SJSA1 (cell line): Measurements from ENCODE around the gene POTEG. TPM values are rescaled to one million over a fixed set of nuclear protein-coding genes. Genes with fewer than 3 reads are reported as not detected.
"Not testable (repeated sequence)": the region's sequence is repeated elsewhere in the genome, so short reads cannot be mapped to it uniquely, and the experiment has no call there.

Experiments
- DNase-seq, 2 experiments: peaks; one replicate each; pipeline ENCODE4 v3.0.0-alpha.2; 2015 to 2020; ENCODE audit warnings: low spot score in 2 of 2, low read depth in 1 of 2
- H3K27ac ChIP-seq: fragments of 250-450 bp; sonication (Bioruptor Pico); 2 replicates; pipeline ENCODE4 v1.5.1; 2020; ENCODE audit warnings: mild to moderate bottlenecking, moderate library complexity
- H3K27me3 ChIP-seq: fragments of 250-450 bp; sonication (Bioruptor Pico); replicated peaks from 2 replicates; pipeline ENCODE4 v1.5.1; 2020; ENCODE audit warnings: mild to moderate bottlenecking, moderate library complexity
- H3K36me3 ChIP-seq: fragments of 250-450 bp; sonication (Bioruptor Pico); 2 replicates; pipeline ENCODE4 v1.5.1; 2020; ENCODE audit warnings: mild to moderate bottlenecking
- H3K4me1 ChIP-seq: fragments of 250-450 bp; sonication (Bioruptor Pico); replicated peaks from 2 replicates; pipeline ENCODE4 v1.6.1; 2021; ENCODE audit warnings: mild to moderate bottlenecking
- H3K4me3 ChIP-seq: fragments of 250-450 bp; sonication (Bioruptor Pico); 2 replicates; pipeline ENCODE4 v1.5.1; 2020; ENCODE audit warnings: mild to moderate bottlenecking
- H3K9me3 ChIP-seq: fragments of 250-450 bp; sonication (Bioruptor Pico); replicated peaks from 2 replicates; pipeline ENCODE4 v1.5.1; 2020; ENCODE audit warnings: mild to moderate bottlenecking
- total RNA-seq: library from RNA; depleted of rRNA; stranded (reverse); fragments of >200 nt; shearing (Covaris generic); gene quantifications from 2 replicates; pipeline ENCODE4 v1.2.3, GENCODE V29; 2014; rRNA removed

POTEG gene
- not detected in 2 replicates for total RNA-seq

DNA sequence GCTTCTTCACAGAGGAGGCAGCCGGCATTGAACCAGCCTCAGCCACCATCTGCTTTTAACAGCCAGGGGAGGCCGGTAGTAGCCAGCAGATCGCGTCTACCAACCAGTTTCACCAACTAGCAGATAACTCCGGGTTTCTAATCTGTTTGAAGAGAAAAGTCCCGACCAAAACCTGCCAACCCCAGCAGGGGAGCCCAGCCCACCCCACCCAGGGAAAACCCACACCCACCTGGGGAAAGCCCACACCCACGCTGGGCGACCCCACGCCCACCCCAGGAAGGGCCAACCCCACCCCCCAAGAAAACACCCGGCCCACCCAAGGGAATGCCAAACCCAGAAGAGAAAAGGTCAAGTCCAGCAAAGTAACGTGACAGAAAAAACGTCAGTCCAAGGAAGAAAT, at the start of gene POTEG:
TSS of gene POTEG (minus strand) at position 101 of the 400 bp plus-strand sequence. CDS start at position 49, 52 bp downstream.
- not testable (repeated sequence) for DNase-seq, H3K4me1 ChIP-seq, H3K9me3 ChIP-seq, H3K27me3 ChIP-seq, H3K36me3 ChIP-seq, H3K27ac ChIP-seq, H3K4me3 ChIP-seq

DNA sequence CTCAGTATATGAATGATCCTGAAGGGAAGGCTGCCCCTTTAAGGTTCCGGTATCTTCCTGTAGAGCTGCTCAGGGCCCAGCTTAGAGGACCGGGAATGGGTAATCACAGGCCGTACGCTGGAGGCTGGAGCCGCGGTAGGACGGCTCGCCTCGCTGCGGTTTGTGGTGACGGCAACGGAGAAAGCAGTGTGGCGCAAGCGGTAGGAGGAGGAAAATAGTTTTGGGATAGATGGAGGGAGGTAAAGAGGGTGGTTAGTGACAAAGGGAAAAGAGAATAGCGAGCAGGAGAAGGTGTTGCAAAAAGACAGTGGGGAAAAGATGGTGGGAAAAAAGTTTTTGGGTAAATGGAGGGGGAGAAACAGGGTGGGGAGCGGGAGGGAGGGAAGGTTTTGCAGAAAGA, 48.0 kb upstream of the POTEG start:
- not testable (repeated sequence) for H3K36me3 ChIP-seq, H3K4me1 ChIP-seq, H3K9me3 ChIP-seq, H3K27ac ChIP-seq, H3K27me3 ChIP-seq, H3K4me3 ChIP-seq, DNase-seq

DNA sequence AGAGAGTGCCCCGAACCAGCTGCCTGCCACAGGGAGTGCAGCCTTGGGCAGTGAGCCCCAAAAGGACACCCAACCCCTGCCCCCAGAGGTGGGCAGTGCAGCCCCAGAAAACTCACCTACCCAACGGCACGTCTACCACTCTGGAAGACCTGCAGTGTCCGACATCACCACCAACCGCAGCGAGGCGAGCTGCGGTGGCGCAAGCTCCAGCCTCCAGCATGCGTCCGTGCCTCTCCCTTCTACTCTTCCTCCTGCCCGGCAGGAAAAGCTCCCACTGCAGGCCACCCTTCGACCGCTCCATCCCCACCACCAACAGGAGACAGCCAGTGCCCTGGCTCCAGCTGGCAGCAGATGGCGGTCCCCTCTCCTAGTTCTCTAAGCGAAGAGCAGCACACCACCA, 47.3 kb upstream of the POTEG start:
- not testable (repeated sequence) for H3K4me1 ChIP-seq, H3K27ac ChIP-seq, H3K36me3 ChIP-seq, H3K4me3 ChIP-seq, H3K9me3 ChIP-seq, H3K27me3 ChIP-seq, DNase-seq

DNA sequence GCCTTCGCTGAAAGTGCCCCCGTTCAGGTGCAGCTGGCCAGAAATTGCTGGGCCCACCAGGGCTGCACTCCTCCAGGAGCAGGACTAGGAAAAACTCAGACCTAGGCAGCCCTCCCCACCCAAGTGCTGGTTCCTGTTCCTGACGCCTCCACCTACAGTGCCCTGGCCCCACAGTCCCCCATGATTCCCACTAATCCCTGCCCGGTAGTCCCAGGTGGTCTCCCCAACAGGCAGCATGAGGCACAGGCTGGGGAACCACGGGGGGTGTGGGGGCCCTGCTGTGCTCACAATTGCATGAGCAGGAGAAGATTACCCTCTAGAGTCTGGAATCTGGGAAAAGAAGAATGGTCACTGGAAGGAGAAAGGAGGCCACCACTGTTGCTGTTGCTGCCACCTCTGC, 46.4 kb upstream of the POTEG start:
- not testable (repeated sequence) for H3K27me3 ChIP-seq

DNA sequence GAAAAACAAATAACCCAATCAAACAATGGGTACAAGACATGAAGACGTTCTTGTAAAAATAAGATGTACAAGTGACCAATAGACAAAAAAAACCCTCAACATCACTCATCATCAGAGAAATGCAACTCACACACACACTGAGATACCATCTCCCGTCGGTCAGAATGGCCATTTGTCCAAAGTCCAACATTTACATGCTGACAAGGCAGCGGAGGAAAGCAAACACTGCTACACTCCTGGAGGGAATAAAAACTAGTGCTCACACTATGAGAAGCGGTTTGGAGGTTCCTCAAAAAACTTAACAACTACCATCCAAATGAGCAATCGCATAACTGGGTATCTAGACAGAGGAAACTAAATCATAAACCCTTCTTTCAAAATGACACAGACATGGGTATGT, 11.6 kb upstream of the POTEG start:
- not testable (repeated sequence) for H3K27ac ChIP-seq, H3K4me1 ChIP-seq, H3K9me3 ChIP-seq, H3K27me3 ChIP-seq, DNase-seq, H3K4me3 ChIP-seq, H3K36me3 ChIP-seq

More for the DNA sequence above, 46.4 kb upstream of the POTEG start:
- H3K27ac ChIP-seq, H3K4me1 ChIP-seq, H3K4me3 ChIP-seq, DNase-seq, H3K36me3 ChIP-seq, H3K9me3 ChIP-seq: not testable (repeated sequence)

DNA sequence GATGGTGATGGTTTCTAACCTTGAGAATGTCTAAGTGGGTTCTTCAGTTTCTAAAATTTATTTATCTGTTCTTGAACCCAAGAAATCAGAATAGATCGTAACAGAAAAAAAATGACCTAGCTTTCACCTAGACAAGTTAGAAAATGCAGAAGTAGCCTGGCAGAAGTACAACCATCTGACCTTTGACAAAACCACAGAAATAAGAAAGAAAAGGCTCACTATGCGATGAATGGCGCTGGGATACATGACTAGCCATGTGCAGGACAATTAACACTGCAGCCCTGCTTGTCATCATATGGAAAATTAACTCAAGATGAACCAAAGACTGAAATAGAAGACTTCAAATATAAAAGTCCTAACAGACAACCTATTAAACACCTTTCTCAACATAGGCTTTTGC, 5.7 kb upstream of the POTEG start:
- not testable (repeated sequence) for H3K27ac ChIP-seq, H3K4me3 ChIP-seq, H3K9me3 ChIP-seq, H3K36me3 ChIP-seq, H3K27me3 ChIP-seq, H3K4me1 ChIP-seq, DNase-seq

DNA sequence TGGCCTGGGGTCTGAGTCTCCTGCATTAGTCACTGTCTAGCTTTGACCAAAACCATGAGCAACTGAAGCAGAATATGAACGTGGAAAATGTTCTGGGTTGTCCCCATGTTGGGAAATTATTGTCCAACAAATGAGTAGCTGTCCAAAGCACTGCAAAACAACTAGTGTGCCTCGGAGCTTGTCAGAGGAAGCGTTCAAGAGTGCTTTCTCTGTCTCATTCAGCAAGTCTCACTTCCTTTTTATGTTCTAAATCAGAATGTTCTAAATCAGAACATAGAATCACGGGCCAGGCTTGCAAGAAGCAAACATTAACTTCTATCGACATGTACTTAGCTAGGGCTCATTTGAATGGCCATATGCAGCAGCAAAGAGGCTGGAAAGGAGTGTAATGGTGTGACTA, 5.1 kb upstream of the POTEG start:
- H3K27me3 ChIP-seq, H3K27ac ChIP-seq, H3K36me3 ChIP-seq, DNase-seq, H3K4me1 ChIP-seq, H3K9me3 ChIP-seq, H3K4me3 ChIP-seq: not testable (repeated sequence)

DNA sequence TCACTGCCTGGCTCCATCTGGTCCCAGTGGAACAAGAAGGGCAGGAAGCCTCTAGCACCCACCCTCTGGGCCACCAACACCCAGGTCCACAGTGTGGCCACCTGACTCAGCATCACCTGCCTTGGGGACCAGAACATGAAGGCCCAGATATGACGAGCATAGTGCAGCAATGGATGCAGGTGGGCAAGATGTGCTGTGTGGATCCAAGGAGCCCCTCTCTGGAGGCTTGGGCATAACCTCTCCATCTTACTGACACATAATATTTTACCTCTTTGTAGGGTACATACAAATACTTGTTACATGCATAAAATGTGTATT, 2.9 kb upstream of the POTEG start:
- not testable (repeated sequence) for H3K27ac ChIP-seq, H3K4me3 ChIP-seq

DNA sequence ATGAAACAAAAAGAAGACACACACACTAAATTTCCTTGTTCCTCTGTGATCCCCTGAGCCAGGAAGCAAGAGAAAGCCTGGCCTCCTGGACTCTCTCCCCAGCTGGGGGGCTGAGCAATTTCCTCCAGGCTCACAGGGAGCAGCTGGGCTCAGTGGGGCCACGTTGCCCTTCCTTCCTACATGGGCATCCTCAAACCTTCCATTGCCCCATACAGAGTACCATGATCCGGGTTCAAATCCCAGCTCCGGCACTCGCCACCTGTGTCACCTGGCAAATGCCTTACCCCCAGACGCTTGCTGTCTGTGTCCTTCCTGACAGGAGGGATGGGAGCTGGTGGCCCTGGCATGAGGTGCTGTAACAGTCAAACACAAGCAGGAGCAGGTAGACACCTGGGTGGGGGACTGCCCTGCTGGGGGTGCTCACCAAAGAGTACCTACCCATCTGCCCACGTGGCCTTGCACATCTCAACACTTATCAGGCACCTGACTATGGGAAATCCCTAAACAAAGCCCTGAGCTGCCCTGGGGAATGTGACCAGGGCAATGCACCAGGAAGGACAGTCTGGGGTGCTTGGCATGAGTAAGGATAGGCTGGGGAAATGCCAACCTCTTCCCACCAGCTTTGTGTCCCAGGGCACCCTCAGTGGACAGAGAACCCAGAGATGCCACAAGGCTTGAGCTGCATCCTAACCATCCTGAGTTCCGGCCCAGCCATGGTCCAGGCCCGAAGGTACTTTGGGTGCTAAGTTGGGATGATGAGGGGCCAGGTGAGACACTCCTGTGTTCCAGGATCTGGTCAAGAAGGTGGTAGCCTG, 2.4 kb upstream of the POTEG start:
- DNase-seq, H3K9me3 ChIP-seq, H3K27ac ChIP-seq, H3K36me3 ChIP-seq, H3K4me1 ChIP-seq, H3K27me3 ChIP-seq, H3K4me3 ChIP-seq: not testable (repeated sequence)

More for the DNA sequence above, 2.9 kb upstream of the POTEG start:
- not testable (repeated sequence) for H3K36me3 ChIP-seq, H3K9me3 ChIP-seq, H3K27me3 ChIP-seq, H3K4me1 ChIP-seq, DNase-seq

DNA sequence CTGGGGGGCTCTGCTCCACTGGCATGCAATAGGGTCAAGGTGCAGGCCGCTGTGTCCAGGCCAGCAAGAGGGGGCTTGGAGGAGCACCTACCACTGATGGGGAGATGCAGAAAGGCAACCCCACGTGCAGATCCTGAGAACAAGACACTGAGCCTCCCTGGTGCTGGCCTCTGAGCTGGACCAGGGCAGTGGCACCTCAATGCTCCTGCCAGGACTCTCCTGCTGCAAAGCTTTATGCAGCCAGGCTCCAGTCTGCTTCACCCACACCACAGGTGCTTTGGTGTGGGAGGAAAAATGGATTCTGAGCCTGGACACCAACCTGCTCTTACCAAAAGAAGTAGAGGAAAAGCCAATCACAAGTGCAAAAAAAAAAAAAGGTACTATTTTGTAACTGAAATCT, 1.7 kb upstream of the POTEG start:
- H3K27me3 ChIP-seq, H3K9me3 ChIP-seq, H3K4me3 ChIP-seq, H3K27ac ChIP-seq, H3K4me1 ChIP-seq, H3K36me3 ChIP-seq, DNase-seq: not testable (repeated sequence)

DNA sequence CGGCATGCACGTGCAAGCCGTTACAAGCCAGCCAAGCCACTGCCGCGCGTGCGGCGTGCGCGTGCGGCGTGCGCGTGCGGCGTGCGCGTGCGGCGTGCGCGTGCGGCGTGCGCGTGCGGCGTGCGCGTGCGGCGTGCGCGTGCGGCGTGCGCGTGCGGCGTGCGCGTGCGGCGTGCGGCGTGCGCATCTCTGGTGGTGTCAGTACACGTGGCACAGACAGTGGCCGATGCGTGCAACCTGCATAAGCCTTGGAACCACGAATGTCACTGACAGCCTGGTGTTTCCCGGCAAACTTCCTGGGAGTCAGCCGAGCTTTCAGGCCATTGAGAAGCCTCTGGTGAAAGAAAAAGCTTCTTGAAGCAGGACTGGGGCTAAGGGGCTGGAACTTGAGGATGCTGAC, 750 bp upstream of the POTEG start:
- DNase-seq, H3K9me3 ChIP-seq, H3K36me3 ChIP-seq, H3K27ac ChIP-seq, H3K27me3 ChIP-seq, H3K4me1 ChIP-seq, H3K4me3 ChIP-seq: not testable (repeated sequence)

DNA sequence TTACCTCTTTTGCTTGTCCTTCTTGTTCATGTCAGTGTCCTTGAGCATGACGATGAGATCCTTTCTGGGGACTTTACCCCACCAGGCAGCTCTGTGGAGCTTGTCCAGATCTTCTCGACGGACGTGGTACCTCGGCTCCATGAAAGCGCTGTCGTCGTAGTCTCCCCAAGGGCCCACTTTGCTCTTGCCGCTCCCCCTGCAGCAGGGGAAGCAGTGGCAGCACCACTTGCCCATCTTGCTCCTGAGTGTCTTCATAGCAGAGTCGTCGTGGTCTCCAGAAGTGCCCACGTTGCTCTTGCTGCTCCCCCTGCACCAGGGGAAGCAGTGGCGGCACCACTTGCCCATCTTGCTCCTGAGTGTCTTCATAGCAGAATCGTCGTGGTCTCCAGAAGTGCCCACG, 376 bp downstream of the POTEG start:
- not testable (repeated sequence) for H3K27me3 ChIP-seq, H3K9me3 ChIP-seq, H3K4me3 ChIP-seq, H3K4me1 ChIP-seq, H3K36me3 ChIP-seq, H3K27ac ChIP-seq, DNase-seq

DNA sequence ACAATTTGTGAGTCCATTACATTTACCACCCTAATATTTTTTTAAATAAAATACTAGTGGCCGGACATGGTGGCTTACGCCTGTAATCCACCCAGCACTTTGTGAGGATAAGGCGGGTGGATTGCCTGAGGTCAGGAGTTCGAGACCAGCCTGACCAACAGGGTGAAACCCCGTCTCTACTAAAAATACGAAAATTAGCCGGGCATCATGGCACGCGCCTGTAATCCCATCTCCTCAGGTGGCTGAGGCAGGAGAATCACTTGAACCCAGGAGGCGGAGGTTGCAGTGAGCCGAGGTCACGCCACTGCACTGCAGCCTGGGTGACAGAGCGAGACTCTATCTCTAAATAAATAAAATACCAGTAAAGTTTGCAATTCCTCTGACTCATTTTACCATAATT, 25.6 kb downstream of the POTEG start:
- H3K27ac ChIP-seq, H3K4me3 ChIP-seq, DNase-seq, H3K4me1 ChIP-seq, H3K36me3 ChIP-seq, H3K9me3 ChIP-seq, H3K27me3 ChIP-seq: not testable (repeated sequence)

DNA sequence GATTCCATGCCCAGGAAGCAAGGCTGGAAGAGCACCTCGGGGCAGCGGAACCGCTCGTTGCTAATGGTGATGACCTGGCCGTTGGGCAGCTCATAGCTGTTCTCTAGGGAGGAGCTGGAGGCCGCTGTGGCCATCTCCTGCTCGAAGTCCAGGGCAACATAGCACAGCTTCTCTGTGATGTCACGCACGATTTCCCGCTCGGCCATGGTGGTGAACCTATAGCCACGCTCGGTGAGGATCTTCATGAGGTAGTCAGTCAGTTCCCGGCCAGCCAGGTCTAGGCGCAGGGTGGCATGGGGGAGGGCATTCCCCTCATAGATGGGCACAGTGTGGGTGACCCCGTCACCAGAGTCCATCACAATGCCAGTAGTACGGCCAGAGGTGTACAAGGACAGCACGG, 32.0 kb downstream of the POTEG start:
- not testable (repeated sequence) for H3K27me3 ChIP-seq, DNase-seq, H3K36me3 ChIP-seq, H3K9me3 ChIP-seq, H3K4me3 ChIP-seq, H3K27ac ChIP-seq, H3K4me1 ChIP-seq

DNA sequence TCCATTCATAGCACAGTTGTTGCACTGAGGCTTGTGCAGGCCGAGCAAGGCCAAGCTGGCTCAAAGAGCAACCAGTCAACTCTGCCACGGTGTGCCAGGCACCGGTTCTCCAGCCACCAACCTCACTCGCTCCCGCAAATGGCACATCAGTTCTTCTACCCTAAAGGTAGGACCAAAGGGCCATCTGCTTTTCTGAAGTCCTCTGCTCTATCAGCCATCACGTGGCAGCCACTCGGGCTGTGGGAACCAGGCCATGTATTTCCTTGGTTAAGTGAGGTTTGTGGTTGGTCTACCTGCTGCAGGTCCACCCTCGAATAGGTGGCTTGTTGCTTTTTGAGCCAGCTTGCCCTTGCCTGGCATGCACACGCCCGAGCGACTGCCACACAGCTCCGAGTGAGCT, 39.4 kb downstream of the POTEG start:
- H3K4me1 ChIP-seq, H3K27ac ChIP-seq: not testable (repeated sequence)

More for the DNA sequence above, 39.4 kb downstream of the POTEG start:
- not testable (repeated sequence) for DNase-seq, H3K36me3 ChIP-seq, H3K9me3 ChIP-seq, H3K4me3 ChIP-seq, H3K27me3 ChIP-seq
